Prostate gland (tissue), 2 donors: ENCODE results near the gene SLC17A9. TPM values are rescaled to one million over a fixed set of nuclear protein-coding genes. Genes with fewer than 3 reads are reported as not detected.
"Not testable (repeated sequence)": the region's sequence is repeated elsewhere in the genome, so short reads cannot be mapped to it uniquely, and the experiment has no call there.

Experiments used
- DNase-seq: peaks from one replicate; pipeline ENCODE4 v3.0.0-alpha.2; 2019; ENCODE audit warnings: low spot score
- H3K27ac ChIP-seq, 2 donors: fragments of 200-600 bp; sonication (generic); 2 replicates each; pipeline ENCODE4 v1.5.1; 2017 to 2019
- H3K27me3 ChIP-seq: fragments of 200-600 bp; sonication (generic); replicated peaks from 2 replicates; pipeline ENCODE4 v1.5.1; 2019; ENCODE audit not compliant: insufficient read depth
- H3K36me3 ChIP-seq, 2 donors: fragments of 200-600 bp; sonication (generic); 1 replicate in 1 of 2; 2 replicates in 1 of 2; pipeline versions ENCODE4 v1.5.1 to v1.8.1; 2017 to 2019
- H3K4me1 ChIP-seq: fragments of 200-600 bp; sonication (generic); replicated peaks from 2 replicates; pipeline ENCODE4 v1.5.1; 2019
- H3K4me3 ChIP-seq, 2 donors: fragments of 200-600 bp; sonication (generic); 2 replicates each; pipeline ENCODE4 v1.5.1; 2017 to 2019
- H3K9me3 ChIP-seq: fragments of 200-600 bp; sonication (generic); 2 replicates; pipeline ENCODE4 v1.5.1; 2017
- POLR2A ChIP-seq: fragments of 450-650 bp; IDR thresholded peaks from one replicate; pipeline ENCODE4 v1.6.1; 2016; ENCODE audit warnings: antibody characterized with exemption, mild to moderate bottlenecking
- POLR2AphosphoS5 ChIP-seq: sonication (generic); formaldehyde crosslinking; IDR thresholded peaks from one replicate; pipeline ENCODE4 v1.6.1; 2017; ENCODE audit warnings: antibody characterized with exemption
- WGBS: methylation state at CpG from one replicate; pipeline ENCODE4 v1.1.5; 2018; 5-methylcytosine and 5-hydroxymethylcytosine counted together
- intact Hi-C: fragments of 100-400 bp; cut with DNase I; formaldehyde crosslinking; loops from one replicate; pipeline ENCODE4 v1.14.2; 2022
- total RNA-seq, 2 donors: library from RNA; depleted of rRNA; stranded (reverse); fragments of >200 nt; gene quantifications; one replicate each; pipeline ENCODE4 v1.1.0, GENCODE V29; 2016
- TF ChIP-seq, protein P1 (sequence below), 4 experiments: fragments of 200-600 bp in 2 of 4; fragments of 450-650 bp in 2 of 4; sonication (generic) in 2 of 4; IDR thresholded peaks; 1 replicate in 3 of 4; 2 replicates in 1 of 4; pipeline ENCODE4 v1.5.1; 2016 to 2019; ENCODE audit warnings: antibody characterized with exemption in 4 of 4, mild to moderate bottlenecking in 2 of 4, moderate library complexity in 2 of 4

The SLC17A9 gene
- total RNA-seq, 2 donors from 2014 or later: 0.41 to 3.5 TPM

- DNase-seq: no peak
- intact Hi-C loops: no loop called here
- WGBS: 87% methylated on average over 20 of the region's 20 CpGs
These were observed 7.5 kb downstream of the SLC17A9 start for GRCh38 chr20:62959998-62960436.

GRCh38 chr20:62960446-62961309 lies 8.2 kb downstream of the SLC17A9 start:
- DNase-seq, H3K27ac ChIP-seq, H3K9me3 ChIP-seq, H3K27me3 ChIP-seq, H3K4me3 ChIP-seq, H3K4me1 ChIP-seq, intact Hi-C loops, H3K36me3 ChIP-seq: not testable (repeated sequence)
- 87% methylated on average over 20 of the region's 31 CpGs for WGBS

More at GRCh38 chr20:62959998-62960436, 7.5 kb downstream of the SLC17A9 start:
- Histone ChIP-seq H3K27ac (no peak overlapping the region), H3K4me1 (no peaks in the 10 kb centered on the region), H3K4me3 (no peak overlapping the region), H3K36me3 (no peaks in the 10 kb centered on the region), H3K9me3 (no peaks in the 10 kb centered on the region), H3K27me3 (no peaks in the 10 kb centered on the region)
- no peak for TF ChIP-seq POLR2A
- TF ChIP-seq POLR2AphosphoS5: no peak
- TF ChIP-seq, protein P1, sequence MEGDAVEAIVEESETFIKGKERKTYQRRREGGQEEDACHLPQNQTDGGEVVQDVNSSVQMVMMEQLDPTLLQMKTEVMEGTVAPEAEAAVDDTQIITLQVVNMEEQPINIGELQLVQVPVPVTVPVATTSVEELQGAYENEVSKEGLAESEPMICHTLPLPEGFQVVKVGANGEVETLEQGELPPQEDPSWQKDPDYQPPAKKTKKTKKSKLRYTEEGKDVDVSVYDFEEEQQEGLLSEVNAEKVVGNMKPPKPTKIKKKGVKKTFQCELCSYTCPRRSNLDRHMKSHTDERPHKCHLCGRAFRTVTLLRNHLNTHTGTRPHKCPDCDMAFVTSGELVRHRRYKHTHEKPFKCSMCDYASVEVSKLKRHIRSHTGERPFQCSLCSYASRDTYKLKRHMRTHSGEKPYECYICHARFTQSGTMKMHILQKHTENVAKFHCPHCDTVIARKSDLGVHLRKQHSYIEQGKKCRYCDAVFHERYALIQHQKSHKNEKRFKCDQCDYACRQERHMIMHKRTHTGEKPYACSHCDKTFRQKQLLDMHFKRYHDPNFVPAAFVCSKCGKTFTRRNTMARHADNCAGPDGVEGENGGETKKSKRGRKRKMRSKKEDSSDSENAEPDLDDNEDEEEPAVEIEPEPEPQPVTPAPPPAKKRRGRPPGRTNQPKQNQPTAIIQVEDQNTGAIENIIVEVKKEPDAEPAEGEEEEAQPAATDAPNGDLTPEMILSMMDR (IDR thresholded peaks at IDR 0.05): no peak

DNA sequence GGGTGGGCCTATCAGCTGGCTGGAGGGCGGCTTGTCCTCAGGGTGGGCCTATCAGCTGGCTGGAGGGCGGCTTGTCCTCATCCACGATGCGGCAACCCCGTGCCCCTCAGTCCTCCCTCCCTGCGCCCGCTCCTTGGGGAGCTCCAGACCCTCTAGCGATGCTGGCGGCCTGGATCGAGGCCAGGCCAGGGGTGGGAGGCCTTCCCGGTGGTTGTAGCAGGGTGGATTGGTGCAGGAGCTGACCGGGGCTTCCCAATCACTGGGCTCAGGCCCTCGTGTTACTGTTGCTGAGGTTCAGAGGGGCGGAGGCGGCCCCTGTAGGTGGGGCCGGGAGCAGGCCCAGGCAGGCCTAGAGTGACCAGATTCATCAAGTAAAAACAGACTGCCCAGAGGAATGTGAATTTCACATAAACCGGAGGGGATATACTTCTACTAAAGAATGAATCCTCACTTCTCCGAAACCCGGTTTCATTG lies 8.8 kb downstream of the SLC17A9 start:
- intact Hi-C loops: no loop called here
- Histone ChIP-seq H3K27ac (no peak overlapping the region), H3K4me1 (no peaks in the 10 kb centered on the region), H3K9me3 (no peaks in the 10 kb centered on the region), H3K36me3 (no peaks in the 10 kb centered on the region), H3K27me3 (no peaks in the 10 kb centered on the region), H3K4me3 (no peak overlapping the region)
- WGBS: 59% methylated on average over 16 of the region's 19 CpGs
- DNase-seq: no peak
- TF ChIP-seq POLR2AphosphoS5 (no peak), POLR2A (no peak)
- TF ChIP-seq, protein P1 (IDR thresholded peaks at IDR 0.05): no peak

GRCh38 chr20:62961799-62962198 lies 9.3 kb downstream of the SLC17A9 start:
- Histone ChIP-seq H3K27ac (no peak overlapping the region), H3K27me3 (no peaks in the 10 kb centered on the region), H3K36me3 (no peaks in the 10 kb centered on the region), H3K9me3 (no peaks in the 10 kb centered on the region), H3K4me1 (no peaks in the 10 kb centered on the region), H3K4me3 (no peak overlapping the region)
- DNase-seq: no peak
- TF ChIP-seq POLR2A (no peak), POLR2AphosphoS5 (no peak)
- 83% methylated on average over 7 of the region's 8 CpGs for WGBS
- intact Hi-C loops: no loop called here

DNA sequence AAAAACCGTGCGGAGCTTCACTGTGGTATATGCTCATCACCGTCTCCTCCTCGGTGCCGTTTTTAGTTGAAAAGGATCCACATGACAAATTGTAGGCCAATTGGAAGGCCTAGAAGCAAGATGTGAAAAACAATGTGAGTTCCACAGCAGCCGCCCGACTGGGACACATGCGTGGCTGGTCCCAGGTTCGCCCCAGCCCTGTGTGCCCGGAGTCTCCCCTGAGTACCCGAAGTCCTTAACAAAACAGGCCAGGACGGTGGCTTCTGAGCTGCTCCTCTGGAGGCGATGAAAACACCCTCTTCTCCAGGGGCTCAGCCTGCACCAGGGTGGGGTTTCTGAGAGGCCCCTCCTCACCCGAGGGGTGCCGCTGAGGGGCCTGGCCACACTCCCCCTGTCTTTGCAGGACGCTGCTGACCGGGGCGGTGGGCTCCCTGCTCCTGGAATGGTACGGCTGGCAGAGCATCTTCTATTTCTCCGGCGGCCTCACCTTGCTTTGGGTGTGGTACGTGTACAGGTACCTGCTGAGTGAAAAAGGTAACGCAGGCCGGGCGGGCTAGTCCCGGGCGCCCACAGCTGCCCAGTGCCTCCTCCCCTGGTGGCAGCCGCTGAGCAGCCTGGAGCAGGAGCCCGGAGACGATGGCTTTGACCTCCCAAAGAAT lies 9.8 kb downstream of the SLC17A9 start:
- no peaks in the 10 kb centered on the region for H3K9me3 ChIP-seq
- DNase-seq: no peak
- no peaks in the 10 kb centered on the region for H3K4me1 ChIP-seq
- H3K4me3 ChIP-seq: no peak overlapping the region
- H3K36me3 ChIP-seq: no peaks in the 10 kb centered on the region
- TF ChIP-seq POLR2A: no peak
- TF ChIP-seq, protein P1 (IDR thresholded peaks at IDR 0.05): no peak
- no peak for TF ChIP-seq POLR2AphosphoS5
- no peaks in the 10 kb centered on the region for H3K27me3 ChIP-seq
- intact Hi-C loops: no loop called here
- H3K27ac ChIP-seq: no peak overlapping the region
- WGBS: 92% methylated on average over 24 of the region's 30 CpGs
